ENCODE results near the gene C1QTNF8. TPM values are rescaled to one million over a fixed set of nuclear protein-coding genes. Genes with fewer than 3 reads are reported as not detected.
A peak's percentile ranks its signal among the peaks of the same experiment; 100 is the strongest.

Gene C1QTNF8
- total RNA-seq, 1 donor from 2014 or later: not detected

- DNase-seq (ENCODE audit: low spot score in 2 of 2): no peak
- FAIRE-seq: no peak
Observed at GRCh38 chr16:1049113-1049975, 46.7 kb downstream of the C1QTNF8 start.

GRCh38 chr16:1048442-1049112, 47.5 kb downstream of the C1QTNF8 start:
- DNase-seq (ENCODE audit: low spot score in 2 of 2) (peak; percentile 77 to 85), FAIRE-seq (no peak)

- FAIRE-seq (no peak), DNase-seq (ENCODE audit: low spot score in 2 of 2) (no peak)
Observed at GRCh38 chr16:1047801-1048200, 48.2 kb downstream of the C1QTNF8 start.

GRCh38 chr16:1047123-1047522, 48.9 kb downstream of the C1QTNF8 start:
- DNase-seq (ENCODE audit: low spot score in 2 of 2) (no peak), FAIRE-seq (no peak)

DNA sequence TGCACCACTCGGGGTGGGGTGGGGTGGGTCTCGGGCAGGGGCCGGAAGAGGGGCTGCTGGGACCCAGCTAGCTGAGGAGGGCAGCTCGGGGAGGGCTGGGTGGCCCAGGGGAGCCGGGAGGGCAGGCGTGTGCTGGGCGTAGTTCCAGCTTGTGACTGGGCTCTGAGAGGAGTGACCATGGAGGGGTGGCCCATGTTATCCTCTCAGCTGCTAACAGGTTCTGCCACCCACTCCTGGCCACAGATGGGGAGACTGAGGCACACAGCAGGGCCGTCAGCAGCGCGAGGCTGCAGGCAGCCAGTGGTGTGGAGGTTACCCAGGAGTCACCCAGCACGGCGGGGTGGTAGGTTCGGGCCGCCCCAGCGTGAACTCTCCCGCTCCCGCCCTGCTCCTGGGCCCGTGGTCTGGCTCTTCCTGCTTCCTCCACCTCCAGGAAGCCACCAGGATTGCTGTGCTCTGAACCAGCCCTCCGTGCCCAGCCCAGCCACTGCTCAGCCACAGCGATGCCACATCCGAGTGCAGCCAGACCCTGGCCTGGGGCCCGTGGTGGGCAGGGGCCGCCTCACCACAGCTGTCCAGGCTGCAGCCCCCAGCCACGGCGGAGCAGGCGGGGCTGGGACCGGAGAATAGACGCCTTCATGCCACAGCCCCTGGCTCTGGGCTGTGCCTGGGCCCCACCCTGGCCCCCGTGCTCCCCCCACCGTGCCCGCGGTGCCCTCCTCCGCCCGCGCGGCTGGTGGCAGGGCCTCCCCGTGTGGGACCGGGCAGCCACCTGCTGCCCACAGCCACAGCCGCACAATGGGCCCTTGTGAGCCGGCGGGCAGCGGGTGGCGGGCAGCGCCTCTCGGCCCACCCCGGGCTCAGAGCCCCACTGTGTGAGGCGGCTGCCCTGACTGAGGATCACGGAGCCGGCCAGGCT, 49.8 kb downstream of the C1QTNF8 start:
- peak; percentile 59 to 87 for DNase-seq (ENCODE audit: low spot score in 2 of 2)

GRCh38 chr16:1045310-1045992, 50.6 kb downstream of the C1QTNF8 start:
- no peak for FAIRE-seq
- no peak for DNase-seq (ENCODE audit: low spot score in 2 of 2)

More for the DNA sequence above, 49.8 kb downstream of the C1QTNF8 start:
- no peak for FAIRE-seq

DNA sequence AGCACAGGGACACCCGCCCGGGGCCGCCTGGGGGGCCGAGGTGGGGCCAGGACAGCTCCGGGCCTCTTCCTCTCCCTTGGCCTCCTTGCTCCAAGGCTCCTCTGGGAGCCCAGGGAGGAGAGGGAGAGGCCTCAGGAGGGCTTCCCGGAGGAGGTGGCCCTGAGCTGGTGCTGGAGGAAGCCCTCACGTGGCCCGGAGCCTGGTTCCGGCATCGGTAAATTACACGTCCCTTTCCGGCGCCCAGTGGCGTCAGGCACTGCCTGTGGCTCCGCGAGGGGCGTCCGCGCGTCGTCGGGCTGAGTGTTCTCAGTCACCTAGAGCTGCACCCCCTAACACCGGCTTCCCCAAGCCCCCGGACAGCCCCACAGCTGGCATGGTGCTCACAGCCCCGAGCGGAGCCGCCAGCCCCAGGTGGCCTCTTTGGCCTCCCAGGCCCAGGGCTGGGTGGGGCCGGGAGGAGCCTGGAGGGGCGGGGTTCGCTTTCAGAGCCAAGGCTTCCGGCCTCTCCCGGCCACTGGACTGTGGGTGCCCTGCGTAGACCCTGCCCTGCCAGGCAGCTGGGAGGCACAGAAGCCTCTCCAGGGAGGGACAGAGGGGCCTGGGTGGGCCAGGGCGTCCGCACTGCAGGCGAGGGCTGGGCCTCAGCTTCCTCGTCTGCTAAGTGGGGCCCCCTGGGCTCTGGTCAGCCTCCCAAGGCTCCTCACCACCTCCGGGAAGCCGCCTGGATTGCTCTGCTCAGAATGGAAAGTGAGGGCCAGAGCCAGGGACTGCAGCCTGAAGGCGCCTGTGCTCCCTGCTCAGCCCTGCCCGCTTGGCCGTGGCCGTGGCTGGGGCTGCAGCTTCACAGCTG, 51.4 kb downstream of the C1QTNF8 start:
- DNase-seq (ENCODE audit: low spot score in 2 of 2): no peak
- FAIRE-seq: no peak

DNA sequence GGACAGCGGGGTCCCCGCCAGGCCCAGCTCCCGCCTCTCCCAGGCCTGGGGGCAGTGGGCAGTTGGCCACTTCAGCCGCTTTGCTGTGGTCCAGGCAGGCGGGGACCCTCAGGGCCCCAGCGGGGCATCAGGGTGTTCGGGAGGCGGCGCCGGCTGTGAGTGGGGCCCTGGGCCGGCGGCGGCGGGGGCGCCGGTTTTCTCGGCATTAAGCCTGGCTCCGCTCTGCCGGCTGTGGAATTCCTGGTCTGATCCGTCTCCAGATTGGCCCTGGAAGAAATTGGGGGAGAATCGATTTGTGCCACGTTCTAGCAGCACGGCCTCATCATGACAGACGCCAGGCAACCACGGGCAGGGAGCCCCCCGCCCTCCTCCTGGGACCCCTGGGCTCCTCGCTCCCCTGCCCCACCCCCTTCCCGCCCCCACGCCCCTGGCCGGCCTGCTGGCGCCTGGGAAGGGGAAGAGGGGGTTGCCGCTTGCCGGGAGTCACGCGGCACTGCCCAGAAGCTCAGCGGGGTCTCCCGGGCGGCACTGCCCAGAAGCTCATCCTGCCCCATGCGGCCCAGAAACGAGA, 52.1 kb downstream of the C1QTNF8 start:
- FAIRE-seq: no peak

DNA sequence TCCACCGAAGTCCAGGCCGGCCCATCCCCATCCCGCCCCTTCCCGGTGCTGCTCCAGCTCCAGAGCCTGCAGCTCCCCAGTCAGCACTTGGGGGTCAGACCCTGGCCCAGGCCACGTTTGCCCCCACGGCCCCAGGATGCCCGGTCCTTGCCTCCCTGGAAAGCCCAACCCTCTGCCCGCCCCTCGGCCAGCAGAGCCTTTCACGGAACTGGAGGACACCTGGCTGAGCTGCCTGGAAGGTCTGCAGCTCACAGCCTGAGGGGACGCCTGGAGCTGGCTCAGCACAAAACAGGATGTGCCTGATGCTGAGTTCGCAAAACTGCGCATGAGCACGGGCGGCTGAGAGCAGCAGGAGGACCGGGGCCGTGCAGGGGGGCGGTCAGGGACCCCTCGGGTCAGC, 53.2 kb downstream of the C1QTNF8 start:
- DNase-seq (ENCODE audit: low spot score in 2 of 2) (no peak), FAIRE-seq (no peak)

More for the DNA sequence above, 52.1 kb downstream of the C1QTNF8 start:
- no peak for DNase-seq (ENCODE audit: low spot score in 2 of 2)

DNA sequence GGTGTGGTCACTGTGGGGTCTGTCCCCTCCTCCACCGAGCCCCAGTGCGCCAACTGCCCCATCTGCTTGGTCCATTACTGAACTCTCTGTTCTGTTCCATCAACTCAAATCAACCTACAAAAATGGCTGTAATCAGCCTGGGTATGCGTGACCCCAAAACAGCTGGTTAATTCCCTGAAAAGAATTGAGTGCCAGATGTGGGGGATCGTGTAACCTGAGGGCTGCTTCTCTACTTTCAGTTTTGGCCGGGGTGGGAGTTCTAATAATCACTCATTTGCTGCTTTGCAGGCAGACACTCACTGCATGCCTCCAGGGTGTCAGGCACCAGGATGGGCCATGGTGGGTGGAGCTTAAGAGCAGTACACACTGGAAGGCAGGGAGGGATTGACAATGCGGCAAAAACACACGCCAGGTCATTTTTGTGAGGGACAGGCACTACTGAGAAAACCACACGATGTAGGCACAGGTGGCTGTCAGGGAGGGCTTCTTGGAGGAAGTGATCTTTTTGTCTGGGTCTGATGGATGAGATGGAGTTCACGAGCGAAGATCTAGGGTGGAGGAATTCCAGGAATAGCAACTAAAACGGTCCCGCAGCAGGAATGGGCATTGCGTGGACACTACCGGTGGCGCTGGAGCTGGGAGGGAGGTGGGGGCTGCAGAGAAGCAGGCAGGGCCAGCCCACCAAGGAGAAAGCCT, 53.8 kb downstream of the C1QTNF8 start:
- DNase-seq (ENCODE audit: low spot score in 2 of 2) (no peak), FAIRE-seq (no peak)

DNA sequence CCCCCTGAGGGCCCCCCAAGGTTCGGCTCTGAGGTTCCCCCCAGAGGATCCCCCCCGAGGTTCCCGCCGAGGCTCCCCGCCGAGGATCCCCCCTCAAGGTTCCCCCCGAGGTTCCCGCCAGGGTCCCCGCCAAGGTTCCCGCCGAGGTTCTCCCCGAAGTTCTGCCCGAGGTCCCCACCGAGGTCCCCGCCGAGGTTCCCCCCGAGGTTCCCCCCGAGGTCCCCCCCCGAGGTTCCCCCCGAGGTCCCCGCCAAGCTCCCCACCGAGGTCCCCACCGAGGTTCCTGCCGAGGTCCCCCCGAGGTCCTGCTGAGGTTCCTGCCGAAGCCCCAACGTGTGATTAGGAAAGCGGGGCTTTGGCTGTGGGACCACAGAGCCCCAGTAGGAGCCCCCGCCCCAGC, 55.7 kb downstream of the C1QTNF8 start:
- FAIRE-seq: no peak
- DNase-seq (ENCODE audit: low spot score in 2 of 2): no peak

- DNase-seq (ENCODE audit: low spot score in 2 of 2) (no peak), FAIRE-seq (no peak)
Observed at GRCh38 chr16:1039762-1040161, 56.3 kb downstream of the C1QTNF8 start.

DNA sequence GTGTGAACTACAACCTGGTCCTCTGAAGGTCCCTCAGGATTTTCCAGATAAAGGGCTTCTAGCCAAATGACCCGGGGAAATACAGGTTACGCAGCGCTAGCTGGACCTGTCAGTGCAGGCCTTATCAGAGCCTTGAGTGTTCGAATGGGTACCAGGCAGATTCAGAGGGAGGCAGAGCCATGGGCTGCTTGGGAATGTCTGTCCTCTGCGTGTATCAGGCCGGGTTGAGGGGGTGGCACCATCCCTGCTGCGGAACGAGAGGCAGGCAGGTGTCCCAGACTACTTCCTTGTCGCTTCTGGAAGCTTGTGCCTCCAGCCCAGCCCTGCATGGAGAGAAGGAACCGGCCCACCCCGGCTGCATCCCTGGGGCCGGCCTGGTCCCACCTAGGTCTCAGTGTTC, 57.1 kb downstream of the C1QTNF8 start:
- DNase-seq (ENCODE audit: low spot score in 2 of 2) (no peak), FAIRE-seq (no peak)

Other genes starting within 250 kb of the C1QTNF8 start
- 10.2 TPM for gene LMF1, start 125.3 kb downstream of the C1QTNF8 start, total RNA-seq
- gene SOX8, start 114.5 kb downstream of the C1QTNF8 start, total RNA-seq: 22.8 TPM
- not detected for gene SSTR5, start 23.5 kb downstream of the C1QTNF8 start, total RNA-seq
- 14.7 TPM for gene CACNA1H, start 56.9 kb upstream of the C1QTNF8 start, total RNA-seq
- gene TPSG1, start 129.0 kb upstream of the C1QTNF8 start, total RNA-seq: not detected
- gene TPSB2, start 133.9 kb upstream of the C1QTNF8 start, total RNA-seq: not detected
- gene TPSAB1, start 144.5 kb upstream of the C1QTNF8 start, total RNA-seq: not detected
- not detected for gene TPSD1, start 159.8 kb upstream of the C1QTNF8 start, total RNA-seq
- 48.5 TPM for gene UBE2I, start 213.4 kb upstream of the C1QTNF8 start, total RNA-seq
- 11.4 TPM for gene BAIAP3, start 237.4 kb upstream of the C1QTNF8 start, total RNA-seq

Data from frontal cortex (tissue), 4 donors.